ENCODE results near the gene DACT3.

Gene DACT3

GRCh38 chr19:46665072-46665471, 4.1 kb upstream of the DACT3 start:
- DNase-seq: no peak

- DNase-seq: peak; percentile 92
These were observed 982 bp upstream of the DACT3 start for GRCh38 chr19:46661735-46662592.

DNA sequence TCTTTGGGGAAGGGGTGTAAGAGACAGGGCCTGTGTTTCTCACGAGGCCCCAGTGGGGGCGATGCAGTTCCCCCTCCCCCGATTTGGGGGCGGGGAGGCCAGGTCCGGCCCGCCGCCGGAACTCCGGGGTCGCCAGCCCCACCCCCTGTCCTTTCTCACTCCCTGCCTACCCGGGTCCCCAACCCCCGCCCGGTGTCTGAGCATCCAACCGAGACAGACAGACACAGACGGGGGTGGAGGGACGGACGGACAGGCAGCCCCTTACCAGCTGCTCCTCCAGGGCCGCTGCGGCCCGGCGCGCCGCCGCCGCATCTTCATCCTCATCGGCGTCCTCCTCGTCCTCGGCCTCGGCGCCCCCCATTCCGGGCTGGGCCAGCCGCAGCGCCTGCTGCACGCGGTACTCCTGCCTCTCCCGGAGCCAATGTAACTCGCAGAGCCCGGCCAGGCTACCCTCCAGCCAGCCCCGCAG, 397 bp downstream of the DACT3 start:
- no peak for DNase-seq

DNA sequence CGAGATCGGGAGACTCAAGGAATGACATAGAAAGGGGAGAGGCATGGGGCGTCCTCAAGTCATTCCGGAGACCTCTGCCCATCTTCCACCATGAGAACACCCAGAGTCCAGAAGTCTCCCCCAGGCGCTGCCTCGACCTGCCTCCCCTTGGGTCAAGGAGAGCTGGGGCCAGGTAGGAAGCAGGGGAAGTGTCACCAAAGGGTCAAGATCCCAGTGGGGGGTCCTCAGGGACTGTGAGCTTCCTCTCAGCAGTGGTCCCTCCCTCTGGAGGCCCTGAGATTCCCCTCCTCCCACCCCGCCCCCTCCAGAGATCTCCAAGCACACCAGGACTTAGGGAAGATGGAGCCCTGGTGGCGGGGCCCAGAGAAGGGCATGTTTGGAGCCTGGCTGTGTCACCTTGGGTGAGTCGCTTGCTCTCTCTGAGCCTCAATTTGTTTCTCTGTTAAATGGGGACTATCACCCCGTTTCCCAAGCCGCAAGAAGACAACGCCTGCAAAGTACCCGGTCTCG, 919 bp downstream of the DACT3 start:
- DNase-seq: no peak

DNA sequence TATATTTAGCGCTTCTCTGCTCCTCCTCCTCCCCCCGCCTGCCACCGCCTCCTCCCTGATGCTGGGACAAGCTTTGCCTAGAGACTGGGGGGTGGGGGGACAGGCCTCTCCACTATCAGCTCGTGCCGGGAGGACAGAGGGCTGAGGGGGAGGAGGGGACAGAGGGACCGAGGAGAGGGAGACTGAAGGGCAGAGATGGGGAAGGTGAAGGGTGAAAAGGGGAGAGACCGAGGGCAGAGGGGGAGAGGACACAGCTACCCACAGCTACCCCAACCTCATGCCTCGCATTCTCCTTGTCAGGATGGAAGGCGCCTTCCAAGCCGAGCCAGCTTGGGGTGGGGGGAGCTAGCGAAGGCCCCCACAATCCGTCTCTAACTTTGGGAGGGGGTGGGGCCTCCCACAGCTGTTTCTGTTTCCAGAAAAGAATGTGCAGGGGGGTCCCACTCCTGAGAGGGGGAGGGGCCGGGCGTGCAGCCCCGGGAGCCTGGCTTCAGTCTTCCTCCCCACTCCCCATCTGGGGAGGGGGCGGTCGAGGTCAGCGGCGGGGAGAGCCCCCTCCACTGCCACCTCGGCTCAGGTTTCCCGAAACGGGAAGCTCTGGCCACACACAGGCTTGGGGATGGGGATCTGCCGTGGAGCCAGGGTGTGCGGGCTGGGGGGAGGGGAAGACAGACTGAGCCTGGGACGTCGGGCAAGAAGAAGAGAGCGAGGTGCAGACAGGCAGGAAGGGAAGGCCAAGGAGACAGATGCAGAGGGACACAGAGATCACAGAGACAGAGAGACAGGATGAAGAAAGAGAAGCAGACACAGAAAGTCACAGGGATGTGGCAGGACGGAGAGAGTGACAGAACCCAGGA, 1.6 kb downstream of the DACT3 start:
- DNase-seq: peak; percentile 23

DNA sequence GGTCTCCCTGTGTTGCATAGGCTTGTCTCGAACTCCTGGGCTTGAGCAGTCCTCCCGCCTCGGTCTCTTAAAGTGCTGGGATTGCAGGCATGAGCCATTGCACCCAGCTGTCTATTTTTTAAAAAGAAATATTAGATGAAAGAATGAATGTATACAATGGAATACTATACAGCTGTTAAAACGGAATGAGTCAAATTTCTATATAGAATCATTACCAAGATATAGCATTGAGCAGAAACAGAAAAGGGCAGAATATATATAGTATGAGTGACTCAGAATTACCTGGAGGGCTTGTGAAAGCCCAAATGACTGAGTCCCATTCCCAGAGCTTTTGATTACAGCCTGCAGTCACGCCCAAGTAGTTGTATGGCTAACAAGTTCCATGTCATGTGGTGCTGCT, 4.4 kb downstream of the DACT3 start:
- no peak for DNase-seq

GRCh38 chr19:46654621-46655152, 6.3 kb downstream of the DACT3 start:
- peak; percentile 81 for DNase-seq

DNA sequence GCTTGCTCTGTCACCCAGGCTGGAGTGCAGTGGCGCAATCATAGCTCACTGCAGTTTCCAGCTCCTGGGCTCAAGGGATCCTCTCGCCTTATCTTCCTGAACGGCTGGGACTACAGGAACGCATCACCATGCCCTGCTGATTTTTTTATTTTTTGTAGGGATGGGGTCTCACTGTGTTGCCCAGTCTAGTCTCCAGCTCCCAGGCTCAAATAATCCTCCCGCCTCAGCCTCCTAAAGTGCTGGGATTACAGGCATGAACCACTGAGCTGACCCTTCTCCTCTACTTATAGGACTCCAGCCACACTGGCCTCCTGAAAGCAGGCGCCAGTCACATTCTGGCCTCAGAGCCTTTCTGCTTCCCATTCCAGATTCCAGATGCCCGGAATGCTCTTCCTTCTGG, 10.5 kb downstream of the DACT3 start:
- no peak for DNase-seq

DNA sequence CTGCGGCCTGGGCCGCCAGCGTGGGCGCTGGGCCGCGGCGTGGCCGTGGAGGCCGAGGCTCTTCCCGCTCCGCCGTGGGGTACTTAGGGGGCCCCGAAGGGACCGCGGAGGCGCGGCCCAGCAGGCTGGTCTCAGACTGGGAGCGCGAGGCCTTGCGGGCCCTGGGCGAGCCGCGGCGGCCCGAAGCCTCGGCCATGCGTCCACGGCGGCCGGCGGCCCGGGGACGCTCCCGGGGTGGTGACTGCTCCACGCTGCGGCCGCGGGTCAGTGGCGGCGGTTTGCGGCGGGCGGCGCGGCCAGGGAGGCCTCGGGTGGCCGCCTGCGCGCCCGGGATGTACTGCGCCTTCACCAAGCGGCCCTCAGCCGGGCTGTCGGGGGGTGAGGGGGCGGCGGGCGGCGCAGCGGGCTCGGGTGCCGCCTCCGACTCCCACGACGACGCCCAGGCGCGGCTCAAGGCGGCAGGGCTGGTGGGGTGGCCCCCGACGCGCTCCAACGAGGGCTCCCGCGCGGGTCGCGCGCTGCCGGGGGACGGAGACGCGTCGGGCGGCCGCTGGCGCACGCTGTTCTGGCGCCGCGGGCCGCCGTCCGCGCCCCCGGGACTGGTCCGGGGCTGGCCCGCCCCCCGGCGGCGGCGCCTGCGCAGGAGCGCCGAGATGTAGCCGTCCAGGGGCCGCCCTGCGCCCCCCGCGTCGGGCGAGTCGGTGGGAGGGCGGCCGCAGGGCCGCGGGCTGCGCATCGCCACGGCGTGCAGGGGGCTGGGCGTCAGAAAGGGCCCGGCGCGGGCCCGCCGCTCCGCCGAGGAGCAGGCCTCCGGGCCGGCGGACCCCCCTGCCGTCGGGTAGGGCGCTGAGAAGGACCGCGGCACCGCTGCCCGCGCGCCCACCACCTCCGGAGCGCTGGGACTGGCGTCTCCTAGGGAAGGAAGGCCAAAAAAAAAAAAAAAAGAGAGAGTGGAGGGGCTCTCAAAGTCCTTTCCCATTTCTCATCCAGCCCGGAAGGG, 11.7 kb downstream of the DACT3 start:
- DNase-seq: no peak

GRCh38 chr19:46648060-46648960, 12.7 kb downstream of the DACT3 start:
- DNase-seq: peak; percentile 64

DNA sequence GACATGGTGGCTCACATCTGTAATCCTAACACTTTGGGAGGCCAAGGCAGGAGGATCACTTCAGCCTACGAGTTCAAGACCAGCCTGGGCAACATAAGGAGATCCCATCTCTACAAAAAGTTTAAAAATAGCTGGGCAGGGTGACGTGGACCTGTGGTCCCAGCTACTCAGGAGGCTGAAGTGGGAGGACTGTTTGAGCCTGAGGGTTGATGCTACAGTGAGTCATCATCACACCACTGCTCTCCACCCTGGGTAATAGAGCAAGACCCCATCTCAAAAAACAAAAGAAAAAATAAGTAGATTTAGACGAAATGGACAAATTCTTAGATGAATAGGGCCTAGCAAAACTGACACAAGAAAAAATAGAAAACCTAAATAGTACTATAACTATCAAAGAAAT, 14.6 kb downstream of the DACT3 start:
- no peak for DNase-seq

DNA sequence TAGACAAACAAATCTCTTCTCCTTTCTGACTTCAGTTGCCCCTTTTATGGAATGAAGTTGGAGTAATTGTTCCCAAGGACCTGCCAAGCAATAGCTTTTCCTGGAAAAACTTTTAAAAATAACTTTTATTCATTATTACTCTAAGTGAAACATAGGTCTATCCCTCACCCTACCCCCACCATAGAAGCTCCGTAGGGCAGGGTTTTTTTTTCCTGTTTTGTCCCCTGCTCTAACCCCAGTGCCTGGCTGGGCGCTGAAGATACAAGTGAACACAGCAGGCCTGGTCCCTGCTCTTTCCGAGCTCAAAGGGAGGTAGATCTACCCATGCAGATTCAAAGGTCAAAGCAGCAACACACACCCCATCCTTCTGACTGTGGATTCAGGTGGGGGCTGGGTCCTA, 16.3 kb downstream of the DACT3 start:
- DNase-seq: no peak

DNA sequence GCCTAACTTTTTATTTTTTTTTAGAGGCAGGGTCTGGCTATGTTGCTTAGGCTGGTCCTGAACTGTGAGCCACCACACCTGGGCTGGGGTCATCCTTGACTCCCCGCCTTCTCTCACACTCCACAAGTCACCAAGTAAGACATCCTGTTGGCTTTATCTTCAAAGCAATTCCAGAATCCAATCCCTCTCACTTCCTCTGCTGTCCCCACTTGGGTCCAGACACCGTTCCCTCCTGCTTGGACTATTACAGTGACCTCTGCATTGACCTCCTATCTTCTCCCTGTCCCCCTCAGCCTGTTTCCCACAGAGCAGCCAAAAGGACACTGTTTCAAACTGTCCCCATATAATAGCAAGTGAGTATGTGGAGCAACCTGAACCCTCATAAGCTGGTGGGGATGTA, 20.3 kb downstream of the DACT3 start:
- no peak for DNase-seq

GRCh38 chr19:46639358-46640182, 21.4 kb downstream of the DACT3 start:
- DNase-seq: peak; percentile 71

DNA sequence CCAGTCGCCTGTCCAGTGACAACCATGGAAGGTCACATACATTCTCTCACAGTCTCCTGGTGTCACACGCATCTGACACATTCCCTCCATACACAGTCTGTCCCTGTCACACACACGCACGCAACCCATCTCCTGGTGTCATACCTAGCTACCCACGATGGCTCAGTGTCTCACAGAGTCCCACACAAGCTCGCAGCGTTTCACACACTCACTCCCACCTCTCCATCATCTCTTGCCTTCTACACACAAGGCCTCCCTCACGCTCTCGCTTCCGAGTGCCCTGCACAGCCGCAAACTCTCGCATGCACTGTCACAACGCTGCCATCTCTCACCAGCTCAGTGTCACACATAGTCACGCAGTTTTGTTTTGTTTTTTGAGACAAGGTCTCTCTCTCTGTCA, 23.8 kb downstream of the DACT3 start:
- no peak for DNase-seq

DNA sequence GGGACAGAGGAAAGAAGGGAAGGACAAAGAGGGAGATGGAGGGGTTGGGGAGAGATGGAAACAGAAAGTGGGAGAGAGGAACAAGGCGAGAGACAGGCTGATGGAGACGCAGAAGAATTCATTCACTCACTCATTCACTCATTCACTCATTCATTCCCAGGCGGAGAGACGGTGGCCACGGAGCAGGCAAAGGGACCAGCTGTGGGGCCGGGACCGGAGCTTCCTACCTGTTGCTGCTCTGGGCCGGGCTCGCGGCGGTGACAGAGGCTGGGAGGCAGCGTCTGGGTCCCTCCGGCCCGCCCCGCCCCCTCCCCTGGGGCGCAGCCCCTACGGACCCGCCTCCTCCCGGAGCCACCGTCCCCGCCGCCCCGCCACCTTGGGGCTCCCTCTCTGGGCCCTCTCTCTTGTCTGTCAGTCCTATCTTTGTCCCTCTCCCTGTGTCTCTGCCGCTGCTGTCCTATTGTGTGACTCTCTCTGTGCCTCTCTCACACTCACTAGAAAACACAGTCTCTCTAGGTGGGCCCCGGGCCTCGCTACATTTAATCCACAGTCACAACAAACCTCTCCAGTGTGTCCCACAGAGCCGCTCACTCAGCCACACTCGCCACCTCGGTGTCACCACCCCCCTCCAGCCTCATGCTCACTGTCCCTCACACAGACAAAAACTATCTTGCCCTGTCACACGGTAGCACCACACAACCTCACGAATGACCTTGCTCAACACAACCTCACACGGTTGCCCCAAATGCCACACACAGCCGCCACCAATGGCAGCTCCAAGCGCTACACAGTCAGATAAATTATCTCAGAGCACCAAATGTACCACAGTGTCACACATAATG, 24.8 kb downstream of the DACT3 start, which contains the start of gene GNG8:
Gene GNG8, minus strand, starts transcription at position 283 of the 842 bp plus-strand sequence. CDS start 1,520 bp downstream, outside the sequence.
- peak; percentile 42 for DNase-seq

DNA sequence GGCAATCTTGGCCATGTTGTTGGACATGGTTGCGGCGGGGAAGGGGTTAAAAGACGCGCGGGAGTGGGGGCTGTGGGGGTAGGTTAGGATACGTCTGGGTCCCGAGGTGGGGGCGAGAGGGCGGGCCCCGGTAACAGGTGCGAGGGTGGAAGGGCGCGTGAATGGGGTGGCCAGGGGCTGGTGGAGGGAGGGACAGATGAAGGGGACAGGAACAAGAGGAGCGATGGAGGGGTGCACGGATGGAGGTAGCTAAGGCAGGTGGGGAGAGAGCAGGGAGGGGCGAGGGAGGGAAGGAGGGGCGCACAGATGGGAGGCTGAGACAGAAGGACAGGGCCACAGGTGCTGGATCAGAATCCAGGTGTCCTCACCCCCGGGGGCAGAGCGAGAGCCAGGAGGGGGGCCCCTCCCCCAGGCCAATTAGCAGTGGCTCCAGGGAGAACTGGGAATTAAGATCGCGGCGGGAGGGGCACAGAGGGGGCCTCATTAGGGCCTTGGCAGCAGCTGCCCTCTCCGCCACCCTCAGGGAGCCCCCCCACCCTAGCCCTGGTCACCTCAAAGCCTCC, 26.2 kb downstream of the DACT3 start:
- DNase-seq: no peak

- DNase-seq: peak; percentile 80
These were observed 26.8 kb downstream of the DACT3 start for GRCh38 chr19:46634045-46634655.
